HFFc6 (cell line): ENCODE results near the gene MYH16. TPM values are rescaled to one million over a fixed set of nuclear protein-coding genes. Genes with fewer than 3 reads are reported as not detected.

Experiments used
- DNase-seq: peaks from one replicate; pipeline ENCODE4 v3.0.0-alpha.2; 2018
- H3K27ac Mint-ChIP-seq: 2 replicates; pipeline ENCODE4 v1.8.0; 2020; ENCODE audit warnings: mild to moderate bottlenecking, mixed read lengths
- H3K27me3 Mint-ChIP-seq: 2 replicates; pipeline ENCODE4 v1.8.0; 2021; ENCODE audit warnings: mild to moderate bottlenecking, moderate library complexity, mixed read lengths; ENCODE audit not compliant: insufficient read depth
- H3K36me3 Mint-ChIP-seq: 2 replicates; pipeline ENCODE4 v1.8.0; 2021; ENCODE audit warnings: low read depth, mixed read lengths
- H3K4me1 Mint-ChIP-seq: 2 replicates; pipeline ENCODE4 v1.8.0; 2020; ENCODE audit warnings: low read depth, mixed read lengths
- H3K4me3 Mint-ChIP-seq: 2 replicates; pipeline ENCODE4 v1.8.0; 2020; ENCODE audit warnings: mild to moderate bottlenecking, moderate library complexity, mixed read lengths
- H3K9me3 Mint-ChIP-seq: 2 replicates; pipeline ENCODE4 v1.8.0; 2020; ENCODE audit warnings: mild to moderate bottlenecking, mixed read lengths
- total RNA-seq, 6 experiments: library from RNA; stranded (reverse); fragmentation: NEBNext Ultra II Directional; extraction: Animal tissue kit (Norgen Biotek cat#: 25700); gene quantifications; 2 replicates in 1 of 6; 3 replicates in 5 of 6; pipeline ENCODE4 v1.2.3, GENCODE V29; 2021
- TF ChIP-seq, protein P1 (sequence below): fragments of 200-600 bp; sonication (generic); IDR thresholded peaks from 2 replicates; pipeline ENCODE4 v1.5.0; 2021; ENCODE audit warnings: antibody characterized with exemption, mild to moderate bottlenecking

MYH16 gene
- total RNA-seq, 6 experiments from 2014 or later, result 0.05 TPM; not detected in 5

DNA sequence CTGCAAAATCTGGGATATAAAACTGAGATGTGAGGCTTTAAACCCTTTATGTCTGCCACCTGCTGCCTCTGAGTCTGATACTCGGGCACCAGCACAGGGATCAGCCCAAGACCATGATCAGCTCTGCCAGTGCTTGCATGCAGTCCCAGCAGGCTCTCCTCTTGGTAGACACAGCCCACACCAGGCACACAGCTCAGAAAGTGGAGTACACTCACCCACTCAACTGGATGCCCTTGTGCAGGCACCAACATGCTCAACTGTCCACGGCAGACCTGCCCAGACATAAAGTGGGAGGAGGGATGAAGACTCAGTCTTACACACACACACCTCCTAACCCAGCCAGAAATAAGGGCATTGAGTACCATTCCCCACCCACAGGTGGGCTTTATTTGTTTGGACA lies 18.2 kb upstream of the MYH16 start:
- no peak for DNase-seq
- no peak overlapping the region for H3K27ac Mint-ChIP-seq
- no peaks in the 10 kb centered on the region for H3K4me1 Mint-ChIP-seq
- H3K4me3 Mint-ChIP-seq, result no peak overlapping the region
- no peaks in the 10 kb centered on the region for H3K36me3 Mint-ChIP-seq
- peaks cover 2% of the 10 kb centered on the region for H3K27me3 Mint-ChIP-seq
- H3K9me3 Mint-ChIP-seq, result no peaks in the 10 kb centered on the region
- TF ChIP-seq, protein P1, sequence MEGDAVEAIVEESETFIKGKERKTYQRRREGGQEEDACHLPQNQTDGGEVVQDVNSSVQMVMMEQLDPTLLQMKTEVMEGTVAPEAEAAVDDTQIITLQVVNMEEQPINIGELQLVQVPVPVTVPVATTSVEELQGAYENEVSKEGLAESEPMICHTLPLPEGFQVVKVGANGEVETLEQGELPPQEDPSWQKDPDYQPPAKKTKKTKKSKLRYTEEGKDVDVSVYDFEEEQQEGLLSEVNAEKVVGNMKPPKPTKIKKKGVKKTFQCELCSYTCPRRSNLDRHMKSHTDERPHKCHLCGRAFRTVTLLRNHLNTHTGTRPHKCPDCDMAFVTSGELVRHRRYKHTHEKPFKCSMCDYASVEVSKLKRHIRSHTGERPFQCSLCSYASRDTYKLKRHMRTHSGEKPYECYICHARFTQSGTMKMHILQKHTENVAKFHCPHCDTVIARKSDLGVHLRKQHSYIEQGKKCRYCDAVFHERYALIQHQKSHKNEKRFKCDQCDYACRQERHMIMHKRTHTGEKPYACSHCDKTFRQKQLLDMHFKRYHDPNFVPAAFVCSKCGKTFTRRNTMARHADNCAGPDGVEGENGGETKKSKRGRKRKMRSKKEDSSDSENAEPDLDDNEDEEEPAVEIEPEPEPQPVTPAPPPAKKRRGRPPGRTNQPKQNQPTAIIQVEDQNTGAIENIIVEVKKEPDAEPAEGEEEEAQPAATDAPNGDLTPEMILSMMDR, result no peak

DNA sequence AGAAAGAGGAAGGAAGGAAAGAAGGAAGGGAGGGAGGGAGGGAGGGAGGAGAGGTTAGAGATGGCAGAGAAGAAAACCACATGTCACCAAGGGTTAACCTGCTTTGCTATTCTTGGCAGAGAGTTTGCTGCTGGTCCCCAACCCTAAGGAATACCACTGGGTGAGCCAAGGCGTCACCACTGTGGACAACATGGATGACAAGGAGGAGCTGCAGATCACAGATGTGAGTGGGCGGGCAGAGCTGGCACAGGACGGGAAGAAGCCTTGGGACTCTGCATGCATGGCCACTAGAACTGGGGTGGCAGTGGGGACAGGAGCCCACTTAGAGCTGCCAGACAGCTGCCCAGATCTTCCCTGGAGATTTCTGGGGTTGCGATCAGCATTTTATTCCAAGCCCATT lies 17.2 kb upstream of the MYH16 start:
- Mint-ChIP-seq H3K27me3 (peaks cover 2% of the 10 kb centered on the region), H3K36me3 (no peaks in the 10 kb centered on the region), H3K4me1 (no peaks in the 10 kb centered on the region), H3K4me3 (no peak overlapping the region), H3K27ac (no peak overlapping the region), H3K9me3 (no peaks in the 10 kb centered on the region)
- TF ChIP-seq, protein P1, result no peak
- no peak for DNase-seq

DNA sequence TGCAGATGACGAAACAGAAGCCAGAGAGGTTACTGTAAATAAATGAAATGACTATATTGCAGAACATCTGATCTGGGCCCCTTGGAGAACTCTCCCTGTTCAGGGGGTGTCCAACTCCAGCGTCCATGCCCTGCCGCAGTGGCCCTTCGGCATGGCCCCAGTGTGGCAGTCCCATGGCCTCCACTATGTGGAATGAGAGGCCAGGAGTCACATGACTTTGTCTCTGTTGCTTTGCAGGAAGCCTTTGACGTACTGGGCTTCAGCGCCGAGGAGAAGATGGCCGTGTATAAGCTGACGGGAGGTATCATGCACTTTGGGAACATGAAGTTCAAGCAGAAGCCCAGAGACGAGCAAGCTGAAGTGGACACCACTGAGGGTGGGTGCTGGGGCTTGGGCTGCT lies 15.6 kb upstream of the MYH16 start:
- TF ChIP-seq, protein P1, result no peak
- no peaks in the 10 kb centered on the region for H3K36me3 Mint-ChIP-seq
- no peak overlapping the region for H3K4me3 Mint-ChIP-seq
- H3K27me3 Mint-ChIP-seq, result peaks cover 2% of the 10 kb centered on the region
- H3K27ac Mint-ChIP-seq, result no peak overlapping the region
- no peaks in the 10 kb centered on the region for H3K9me3 Mint-ChIP-seq
- no peaks in the 10 kb centered on the region for H3K4me1 Mint-ChIP-seq
- no peak for DNase-seq

DNA sequence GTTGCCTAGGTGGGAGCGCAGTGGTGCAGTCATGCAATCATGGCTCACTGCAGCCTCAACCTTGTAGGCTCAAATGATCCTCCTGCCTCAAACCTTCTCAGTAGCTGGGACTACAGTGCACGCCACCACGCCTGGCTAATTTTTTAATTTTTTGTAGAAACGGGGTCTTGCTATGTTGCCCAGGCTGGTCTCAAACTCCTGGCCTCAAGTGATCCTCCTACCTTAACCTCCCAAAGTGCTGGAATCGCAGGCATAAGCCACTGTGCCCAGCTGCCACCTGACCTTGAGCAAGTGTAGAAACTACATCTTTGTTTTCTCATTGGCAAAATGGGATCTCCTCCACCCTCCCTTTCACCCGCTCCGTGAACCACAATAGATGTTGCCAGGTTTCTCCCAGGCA lies 15.0 kb upstream of the MYH16 start:
- no peaks in the 10 kb centered on the region for H3K4me1 Mint-ChIP-seq
- no peak overlapping the region for H3K27ac Mint-ChIP-seq
- H3K27me3 Mint-ChIP-seq, result peaks cover 8% of the 10 kb centered on the region
- TF ChIP-seq, protein P1, result no peak
- no peak for DNase-seq
- no peaks in the 10 kb centered on the region for H3K9me3 Mint-ChIP-seq
- H3K4me3 Mint-ChIP-seq, result no peak overlapping the region
- H3K36me3 Mint-ChIP-seq, result no peaks in the 10 kb centered on the region

DNA sequence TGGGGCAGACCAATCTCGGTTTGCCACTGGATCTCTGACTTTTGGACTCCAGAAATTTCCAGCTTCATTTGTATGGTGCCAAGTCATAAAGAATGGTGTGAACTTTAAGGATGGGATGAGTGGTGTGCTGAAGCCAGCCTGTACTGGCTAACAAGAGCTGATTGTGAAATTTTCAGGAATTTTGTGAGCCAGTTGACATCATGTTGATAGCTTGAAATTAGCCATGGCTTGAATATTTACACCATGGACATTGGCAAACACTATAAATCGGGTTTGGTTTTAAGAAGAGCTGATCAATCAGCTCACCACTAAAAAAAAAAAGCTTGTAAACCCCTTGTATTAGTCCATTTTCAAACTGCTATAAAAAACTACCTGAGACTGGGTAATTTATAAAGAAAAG lies 14.1 kb upstream of the MYH16 start:
- H3K9me3 Mint-ChIP-seq, result no peaks in the 10 kb centered on the region
- no peak overlapping the region for H3K4me3 Mint-ChIP-seq
- H3K27ac Mint-ChIP-seq, result no peak overlapping the region
- TF ChIP-seq, protein P1, result no peak
- H3K27me3 Mint-ChIP-seq, result peaks cover 8% of the 10 kb centered on the region
- no peaks in the 10 kb centered on the region for H3K36me3 Mint-ChIP-seq
- no peaks in the 10 kb centered on the region for H3K4me1 Mint-ChIP-seq
- no peak for DNase-seq

DNA sequence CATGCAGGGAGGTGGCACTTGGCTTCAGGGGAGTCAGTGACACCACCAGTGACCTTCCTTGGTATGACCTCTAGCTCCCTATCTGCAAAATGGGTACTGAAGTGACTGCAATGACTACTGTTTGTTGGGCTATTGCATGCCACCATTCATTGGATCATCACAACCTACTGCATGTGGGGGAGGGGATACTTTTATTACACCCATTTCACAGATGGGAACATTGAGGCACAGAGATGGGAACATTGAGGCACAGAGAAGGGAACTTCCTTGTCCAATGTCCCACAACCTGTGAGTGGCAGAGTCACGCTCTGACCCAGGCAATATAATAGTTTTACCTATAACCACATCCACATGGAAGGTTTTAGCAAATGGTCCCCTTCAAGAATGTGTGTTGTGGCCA lies 12.2 kb upstream of the MYH16 start:
- no peak overlapping the region for H3K27ac Mint-ChIP-seq
- no peaks in the 10 kb centered on the region for H3K36me3 Mint-ChIP-seq
- TF ChIP-seq, protein P1, result no peak

More for the DNA sequence above, 12.2 kb upstream of the MYH16 start:
- no peak for DNase-seq
- Mint-ChIP-seq H3K4me1 (no peaks in the 10 kb centered on the region), H3K9me3 (no peaks in the 10 kb centered on the region), H3K4me3 (no peak overlapping the region), H3K27me3 (peaks cover 6% of the 10 kb centered on the region)
